GOT3 (cell line): Measurements from ENCODE around the gene CCDC158.
"Not testable (repeated sequence)": the region's sequence is repeated elsewhere in the genome, so short reads cannot be mapped to it uniquely, and the experiment has no call there.

ENCODE experiments used
- DNase-seq: peaks from one replicate; lab custom pipeline; 2025; ENCODE audit warnings: mixed read lengths; lab: John Stamatoyannopoulos, UW

CCDC158 gene

GRCh38 chr4:76429636-76430035, 8.7 kb upstream of the CCDC158 start:
- no peak for DNase-seq

- DNase-seq, result no peak
Measured at GRCh38 chr4:76426272-76426671, 5.3 kb upstream of the CCDC158 start.

GRCh38 chr4:76423159-76423558, 2.2 kb upstream of the CCDC158 start:
- not testable (repeated sequence) for DNase-seq

GRCh38 chr4:76420188-76420761, 666 bp downstream of the CCDC158 start:
- DNase-seq, result no peak

GRCh38 chr4:76410636-76411035, 10.3 kb downstream of the CCDC158 start:
- DNase-seq, result no peak

- no peak for DNase-seq
Measured at GRCh38 chr4:76407440-76408119, 13.4 kb downstream of the CCDC158 start.

GRCh38 chr4:76406081-76406480, 14.9 kb downstream of the CCDC158 start:
- DNase-seq, result no peak

GRCh38 chr4:76401654-76402053, 19.3 kb downstream of the CCDC158 start:
- DNase-seq, result no peak

- no peak for DNase-seq
Measured at GRCh38 chr4:76388160-76388908, 32.6 kb downstream of the CCDC158 start.

GRCh38 chr4:76386566-76387305, 34.2 kb downstream of the CCDC158 start:
- no peak for DNase-seq

- DNase-seq, result no peak
Measured at GRCh38 chr4:76385974-76386373, 35.0 kb downstream of the CCDC158 start.

GRCh38 chr4:76384052-76384451, 36.9 kb downstream of the CCDC158 start:
- no peak for DNase-seq

GRCh38 chr4:76383001-76383400, 37.9 kb downstream of the CCDC158 start:
- DNase-seq, result no peak

GRCh38 chr4:76381986-76382385, 39.0 kb downstream of the CCDC158 start:
- no peak for DNase-seq

- DNase-seq, result no peak
Measured at GRCh38 chr4:76380561-76380960, 40.4 kb downstream of the CCDC158 start.

GRCh38 chr4:76377911-76378310, 43.0 kb downstream of the CCDC158 start:
- no peak for DNase-seq

GRCh38 chr4:76377481-76377901, 43.5 kb downstream of the CCDC158 start:
- no peak for DNase-seq

GRCh38 chr4:76376534-76376933, 44.4 kb downstream of the CCDC158 start:
- DNase-seq, result no peak

- DNase-seq, result no peak
Measured at GRCh38 chr4:76375703-76376102, 45.2 kb downstream of the CCDC158 start.

- DNase-seq, result no peak
Measured at GRCh38 chr4:76374798-76375197, 46.1 kb downstream of the CCDC158 start.

- no peak for DNase-seq
Measured at GRCh38 chr4:76373919-76374552, 46.9 kb downstream of the CCDC158 start.

GRCh38 chr4:76366737-76367136, 54.2 kb downstream of the CCDC158 start:
- no peak for DNase-seq
